ENCODE results near the gene PSTPIP2. TPM values are rescaled to one million over a fixed set of nuclear protein-coding genes. Genes with fewer than 3 reads are reported as not detected.

Gene PSTPIP2
- total RNA-seq, 1 experiment from 2014 or later, result 3.3 TPM

GRCh38 chr18:45998244-45998643, 73.8 kb downstream of the PSTPIP2 start:
- no CpG with 5 or more reads among the region's 3 CpGs for WGBS (ENCODE audit: extremely low coverage, insufficient read length, low lambda C conversion rate)
- no peaks in the 10 kb centered on the region for H3K79me1 ChIP-seq (ENCODE audit: insufficient read depth, low read depth, low read length, poor library complexity, severe bottlenecking)
- TF ChIP-seq CTCF (conservative IDR thresholded peaks at IDR 0.05), result no peak
- Mint-ChIP-seq H3K9me3 (peaks cover 10 to 14% of the 10 kb centered on the region in 2 experiments; a peak in 4 of 5 replicates), H3K4me1 (peaks cover 14% of the 10 kb centered on the region in 2 experiments; a peak in 3 of 4 replicates), H3K27me3 (ENCODE audit: low read depth) (no peaks in the 10 kb centered on the region), H3K36me3 (ENCODE audit: insufficient read depth in 1 of 3, low read depth in 3 of 3) (peaks cover 0 to 3% (median 0%) of the 10 kb centered on the region in 3 experiments; a peak in 1 of 7 replicates), H3K27ac (peak overlapping the region in 1 of 3 experiments; percentile 4; a peak in 1 of 7 replicates), H3K4me3 (no peak overlapping the region)
- H3K14ac ChIP-seq (ENCODE audit: insufficient read depth, low read length), result no peak overlapping the region
- no peak overlapping the region for H2BK5ac ChIP-seq (ENCODE audit: insufficient read length, low read length)
- no peak overlapping the region for H3K56ac ChIP-seq (ENCODE audit: insufficient read length, low read depth, low read length)
- H2AFZ ChIP-seq (ENCODE audit: low read length), result no peak overlapping the region
- no peak overlapping the region for H4K91ac ChIP-seq (ENCODE audit: insufficient read length, low read depth, low read length)
- H3K27me3 ChIP-seq (ENCODE audit: insufficient read depth, low read length), result no peaks in the 10 kb centered on the region
- no peak for DNase-seq
- H4K5ac ChIP-seq (ENCODE audit: insufficient read length, low read depth, low read length), result no peak overlapping the region
- H3T11ph ChIP-seq (ENCODE audit: low read length), result no peak overlapping the region
- no peak overlapping the region for H3K4me2 ChIP-seq (ENCODE audit: insufficient read depth, insufficient read length, low read length)
- H3K9ac ChIP-seq (ENCODE audit: extremely low read depth, insufficient read length, low read length), result no peak overlapping the region
- H3K27ac ChIP-seq (ENCODE audit: insufficient read length, low read depth, low read length), result no peak overlapping the region
- H4K8ac ChIP-seq (replicated peaks; ENCODE audit: insufficient read length, low read depth, low read length), result no peak overlapping the region
- H3K4me1 ChIP-seq (ENCODE audit: insufficient read depth, low read length), result no peaks in the 10 kb centered on the region; the same call in 1 of the 2 replicates
- no peak overlapping the region for H2BK120ac ChIP-seq (ENCODE audit: low read depth, low read length, poor library complexity, severe bottlenecking)
- H4K20me1 ChIP-seq (ENCODE audit: control insufficient read depth, insufficient read depth, insufficient read length), result no peaks in the 10 kb centered on the region
- H3K4ac ChIP-seq (ENCODE audit: low read depth, low read length), result no peak overlapping the region
- H2AK5ac ChIP-seq (ENCODE audit: insufficient read length, low read length), result no peak overlapping the region
- H2BK15ac ChIP-seq (ENCODE audit: low read depth, low read length), result no peak overlapping the region
- H2BK12ac ChIP-seq (ENCODE audit: insufficient read length, low read depth, low read length), result no peak overlapping the region
- no peaks in the 10 kb centered on the region for H3K9me3 ChIP-seq (ENCODE audit: control insufficient read depth, low read depth, low read length)
- no peaks in the 10 kb centered on the region for H3K23me2 ChIP-seq (ENCODE audit: insufficient read length, low read depth, low read length, poor library complexity, severe bottlenecking)
- no peaks in the 10 kb centered on the region for H3K79me2 ChIP-seq (ENCODE audit: insufficient read depth, low read length)
- no peak overlapping the region for H3K23ac ChIP-seq (ENCODE audit: insufficient read length, low read depth, low read length)
- no peak overlapping the region for H3K18ac ChIP-seq (ENCODE audit: insufficient read length, low read depth, low read length)
- no peak overlapping the region for H2BK20ac ChIP-seq (ENCODE audit: low read depth, low read length, poor library complexity, severe bottlenecking)
